Measurements from ENCODE around the gene SRGAP1.
"Not testable (repeated sequence)": the region's sequence is repeated elsewhere in the genome, so short reads cannot be mapped to it uniquely, and the experiment has no call there.

The SRGAP1 gene

GRCh38 chr12:64056741-64057140 is 212.2 kb downstream of the SRGAP1 start:
- DNase-seq (ENCODE audit: low spot score), result no peak

GRCh38 chr12:64057706-64058105 is 213.2 kb downstream of the SRGAP1 start:
- no peak for DNase-seq (ENCODE audit: low spot score)

- DNase-seq (ENCODE audit: low spot score), result no peak
These were observed 214.2 kb downstream of the SRGAP1 start for GRCh38 chr12:64058541-64059265.

GRCh38 chr12:64059685-64060084 is 215.2 kb downstream of the SRGAP1 start:
- no peak for DNase-seq (ENCODE audit: low spot score)

GRCh38 chr12:64061868-64062375 is 217.4 kb downstream of the SRGAP1 start:
- DNase-seq (ENCODE audit: low spot score), result no peak

GRCh38 chr12:64063121-64063520 is 218.6 kb downstream of the SRGAP1 start:
- DNase-seq (ENCODE audit: low spot score), result no peak

- no peak for DNase-seq (ENCODE audit: low spot score)
These were observed 219.7 kb downstream of the SRGAP1 start for GRCh38 chr12:64064240-64064639.

- no peak for DNase-seq (ENCODE audit: low spot score)
These were observed 220.2 kb downstream of the SRGAP1 start for GRCh38 chr12:64064706-64065105.

GRCh38 chr12:64065881-64066451 is 221.5 kb downstream of the SRGAP1 start:
- DNase-seq (ENCODE audit: low spot score), result no peak

- DNase-seq (ENCODE audit: low spot score), result no peak
These were observed 222.3 kb downstream of the SRGAP1 start for GRCh38 chr12:64066776-64067175.

GRCh38 chr12:64070454-64070853 is 226.0 kb downstream of the SRGAP1 start:
- DNase-seq (ENCODE audit: low spot score), result no peak

- no peak for DNase-seq (ENCODE audit: low spot score)
These were observed 228.5 kb downstream of the SRGAP1 start for GRCh38 chr12:64072916-64073575.

GRCh38 chr12:64076565-64076964 is 232.1 kb downstream of the SRGAP1 start:
- DNase-seq (ENCODE audit: low spot score), result not testable (repeated sequence)

GRCh38 chr12:64077922-64078321 is 233.4 kb downstream of the SRGAP1 start:
- DNase-seq (ENCODE audit: low spot score), result peak; percentile 17

GRCh38 chr12:64080319-64081007 is 236.0 kb downstream of the SRGAP1 start:
- DNase-seq (ENCODE audit: low spot score), result no peak

GRCh38 chr12:64081008-64081404 is 236.5 kb downstream of the SRGAP1 start:
- no peak for DNase-seq (ENCODE audit: low spot score)

GRCh38 chr12:64082116-64082515 is 237.6 kb downstream of the SRGAP1 start:
- DNase-seq (ENCODE audit: low spot score), result no peak

GRCh38 chr12:64082866-64083268 is 238.4 kb downstream of the SRGAP1 start:
- DNase-seq (ENCODE audit: low spot score), result no peak

GRCh38 chr12:64083285-64084210 is 239.0 kb downstream of the SRGAP1 start:
- no peak for DNase-seq (ENCODE audit: low spot score)

- no peak for DNase-seq (ENCODE audit: low spot score)
These were observed 240.7 kb downstream of the SRGAP1 start for GRCh38 chr12:64085154-64085553.

- DNase-seq (ENCODE audit: low spot score), result no peak
These were observed 241.5 kb downstream of the SRGAP1 start for GRCh38 chr12:64085996-64086395.
